Activated T-cell treated with anti-CD3 and anti-CD28 coated beads, Interleukin-2, amount 50 U/mL, for 48 hours (primary cell): ENCODE measurements around the gene CCDC187.

Experiments used
- DNase-seq, 2 experiments: peaks; one replicate each; pipeline ENCODE4 v3.0.0-alpha.2; 2020

CCDC187 gene

GRCh38 chr9:136202454-136203407, 101.2 kb downstream of the CCDC187 start:
- no peak for DNase-seq

GRCh38 chr9:136201609-136202453, 102.1 kb downstream of the CCDC187 start:
- no peak for DNase-seq

DNA sequence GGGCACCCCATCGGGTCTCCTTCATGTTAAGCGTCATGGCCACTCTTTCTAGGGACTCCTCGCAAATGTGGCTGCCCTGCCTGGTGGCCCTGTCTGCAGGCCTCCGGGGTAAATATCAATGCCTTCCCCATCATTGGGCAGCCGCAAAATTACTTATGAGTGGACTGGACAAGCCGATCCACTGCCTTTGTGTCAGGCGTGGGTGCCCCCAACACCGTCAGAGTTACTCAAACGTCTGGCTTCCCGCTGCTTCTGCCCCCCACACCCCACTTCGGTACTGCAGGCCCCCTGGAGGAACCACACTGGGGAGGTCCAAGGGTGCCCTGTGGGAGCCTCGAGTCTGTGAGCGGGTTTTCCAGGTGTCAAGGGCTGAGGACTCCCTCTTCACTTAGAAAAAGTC, 102.7 kb downstream of the CCDC187 start:
- no peak for DNase-seq

- no peak for DNase-seq
Observed at GRCh38 chr9:136200424-136200823, 103.5 kb downstream of the CCDC187 start.
